ENCODE data around the gene KLHL1.

Gene KLHL1

GRCh38 chr13:69676286-69676685, 432.0 kb downstream of the KLHL1 start:
- no peak overlapping the region for H3K4me3 ChIP-seq
- TF ChIP-seq, protein P1, sequence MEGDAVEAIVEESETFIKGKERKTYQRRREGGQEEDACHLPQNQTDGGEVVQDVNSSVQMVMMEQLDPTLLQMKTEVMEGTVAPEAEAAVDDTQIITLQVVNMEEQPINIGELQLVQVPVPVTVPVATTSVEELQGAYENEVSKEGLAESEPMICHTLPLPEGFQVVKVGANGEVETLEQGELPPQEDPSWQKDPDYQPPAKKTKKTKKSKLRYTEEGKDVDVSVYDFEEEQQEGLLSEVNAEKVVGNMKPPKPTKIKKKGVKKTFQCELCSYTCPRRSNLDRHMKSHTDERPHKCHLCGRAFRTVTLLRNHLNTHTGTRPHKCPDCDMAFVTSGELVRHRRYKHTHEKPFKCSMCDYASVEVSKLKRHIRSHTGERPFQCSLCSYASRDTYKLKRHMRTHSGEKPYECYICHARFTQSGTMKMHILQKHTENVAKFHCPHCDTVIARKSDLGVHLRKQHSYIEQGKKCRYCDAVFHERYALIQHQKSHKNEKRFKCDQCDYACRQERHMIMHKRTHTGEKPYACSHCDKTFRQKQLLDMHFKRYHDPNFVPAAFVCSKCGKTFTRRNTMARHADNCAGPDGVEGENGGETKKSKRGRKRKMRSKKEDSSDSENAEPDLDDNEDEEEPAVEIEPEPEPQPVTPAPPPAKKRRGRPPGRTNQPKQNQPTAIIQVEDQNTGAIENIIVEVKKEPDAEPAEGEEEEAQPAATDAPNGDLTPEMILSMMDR (IDR thresholded peaks at IDR 0.05) = no peak
- DNase-seq (ENCODE audit: low spot score) = no peak
- no peak overlapping the region for H3K27ac ChIP-seq

- DNase-seq (ENCODE audit: low spot score) = no peak
- TF ChIP-seq, protein P1 (IDR thresholded peaks at IDR 0.05) = no peak
- Histone ChIP-seq H3K4me3 (no peak overlapping the region), H3K27ac (no peak overlapping the region)
These were observed 448.1 kb downstream of the KLHL1 start for GRCh38 chr13:69660155-69660554.

GRCh38 chr13:69657676-69658075, 450.6 kb downstream of the KLHL1 start:
- no peak for DNase-seq (ENCODE audit: low spot score)
- H3K27ac ChIP-seq = no peak overlapping the region
- TF ChIP-seq, protein P1 (IDR thresholded peaks at IDR 0.05) = no peak
- no peak overlapping the region for H3K4me3 ChIP-seq

DNA sequence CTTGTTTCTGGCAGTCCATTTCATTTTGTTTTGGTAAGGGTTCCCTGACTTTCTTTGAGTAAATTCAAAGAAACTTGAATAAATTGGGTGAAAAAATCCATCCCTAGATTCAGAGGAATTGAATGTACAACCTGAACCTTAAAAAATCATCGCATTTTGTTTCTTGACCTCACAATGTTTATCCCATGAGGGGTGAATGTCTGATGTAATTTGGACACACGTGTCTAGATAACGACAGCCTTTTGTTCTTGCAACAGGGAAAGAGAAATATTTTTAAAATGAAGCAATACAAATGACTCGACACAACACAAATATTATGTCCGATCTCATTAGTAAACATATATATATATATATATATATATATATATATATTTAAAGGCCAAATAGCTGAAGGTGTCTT, 453.9 kb downstream of the KLHL1 start:
- TF ChIP-seq, protein P1 (IDR thresholded peaks at IDR 0.05) = no peak
- no peak for DNase-seq (ENCODE audit: low spot score)
- Histone ChIP-seq H3K27ac (no peak overlapping the region), H3K4me3 (no peak overlapping the region)

Data from coronary artery (tissue), 2 donors.